ENCODE data around the gene SLC24A3.
A peak's percentile ranks its signal among the peaks of the same experiment; 100 is the strongest.

SLC24A3 gene

GRCh38 chr20:19212469-19212815 lies at the start of gene SLC24A3:
Gene SLC24A3 (plus strand): TSS chr20:19212642.
- no peak for DNase-seq

DNA sequence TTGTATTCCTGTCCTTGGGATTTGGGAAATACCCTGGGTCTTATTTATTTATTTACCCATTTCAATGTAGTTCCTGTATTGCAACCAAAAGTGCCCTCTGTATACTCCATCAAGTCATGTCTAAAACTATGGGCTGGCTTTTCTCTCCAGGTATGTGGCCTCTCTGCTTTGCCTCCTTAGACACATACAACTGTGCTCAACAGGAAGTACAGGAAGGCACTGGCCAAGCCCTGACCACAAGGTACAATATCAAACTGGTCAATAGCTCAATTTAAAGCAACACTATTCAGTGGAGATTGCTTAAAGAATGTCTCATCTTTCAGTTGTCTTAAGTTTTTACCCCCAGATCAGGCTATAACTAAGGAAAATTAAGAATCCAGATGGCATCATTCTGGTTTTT lies 42.3 kb upstream of the SLC24A3 start:
- no peak for DNase-seq

GRCh38 chr20:19172637-19173036 lies 39.8 kb upstream of the SLC24A3 start:
- no peak for DNase-seq

GRCh38 chr20:19176470-19177052 lies 35.9 kb upstream of the SLC24A3 start:
- no peak for DNase-seq

DNA sequence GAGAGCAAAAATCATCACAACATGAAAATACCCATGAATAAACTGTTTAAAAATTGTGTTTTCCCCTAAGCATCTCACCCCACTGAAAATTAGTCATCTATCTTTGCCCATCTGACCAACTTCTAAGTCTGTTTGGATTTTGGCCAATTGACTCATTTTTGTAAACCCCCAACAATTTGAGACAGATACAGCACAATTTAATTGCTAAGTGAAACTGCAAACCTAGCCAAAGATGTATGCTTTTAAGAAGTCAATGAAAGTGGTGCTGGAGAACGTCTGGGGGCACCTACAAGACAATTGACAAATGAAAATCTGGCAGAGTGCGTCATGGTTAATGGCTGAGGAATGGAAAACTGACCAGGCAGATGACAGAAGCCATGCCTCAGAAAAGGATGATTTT lies 30.9 kb upstream of the SLC24A3 start:
- DNase-seq: no peak

GRCh38 chr20:19185083-19185482 lies 27.4 kb upstream of the SLC24A3 start:
- DNase-seq: no peak

DNA sequence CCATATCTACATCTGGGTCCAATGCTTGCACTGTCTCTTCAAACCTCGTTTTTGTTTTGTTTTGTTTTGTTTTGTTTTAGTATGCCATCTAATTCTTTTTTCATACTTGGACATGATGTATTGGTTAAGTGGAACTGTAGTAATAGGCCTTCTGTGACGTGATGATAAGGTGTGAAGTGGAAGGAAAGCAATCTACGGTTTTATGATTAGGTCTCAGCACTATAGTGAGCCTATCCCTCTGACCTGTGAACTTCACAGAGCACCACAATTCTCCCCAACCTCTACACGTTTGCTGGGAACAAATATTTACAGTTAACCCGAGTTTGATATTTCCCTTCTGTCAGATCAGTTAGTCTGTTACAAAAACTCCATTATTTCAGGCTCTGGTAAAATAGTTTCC lies 19.1 kb upstream of the SLC24A3 start:
- no peak for DNase-seq

DNA sequence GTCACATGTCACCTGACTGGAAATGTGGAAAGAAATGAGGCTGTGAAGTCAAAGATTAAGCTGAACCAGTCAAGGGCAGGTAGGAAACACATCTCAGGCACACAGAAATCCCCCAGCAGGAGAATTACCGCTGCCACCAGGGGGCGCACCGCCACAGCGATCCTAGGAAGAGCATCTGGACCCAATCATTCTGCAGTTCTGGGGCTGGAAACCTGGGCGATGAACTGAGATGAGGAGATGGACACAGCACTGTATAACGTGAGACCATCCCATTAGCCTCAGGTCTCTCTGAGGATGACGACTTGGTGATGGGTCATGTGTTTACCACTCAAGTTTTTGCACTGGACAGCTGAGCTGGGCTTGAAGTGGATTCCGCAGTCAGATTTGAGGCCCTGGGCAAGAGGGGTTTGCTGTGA lies 6.5 kb upstream of the SLC24A3 start:
- DNase-seq: peak; percentile 38

DNA sequence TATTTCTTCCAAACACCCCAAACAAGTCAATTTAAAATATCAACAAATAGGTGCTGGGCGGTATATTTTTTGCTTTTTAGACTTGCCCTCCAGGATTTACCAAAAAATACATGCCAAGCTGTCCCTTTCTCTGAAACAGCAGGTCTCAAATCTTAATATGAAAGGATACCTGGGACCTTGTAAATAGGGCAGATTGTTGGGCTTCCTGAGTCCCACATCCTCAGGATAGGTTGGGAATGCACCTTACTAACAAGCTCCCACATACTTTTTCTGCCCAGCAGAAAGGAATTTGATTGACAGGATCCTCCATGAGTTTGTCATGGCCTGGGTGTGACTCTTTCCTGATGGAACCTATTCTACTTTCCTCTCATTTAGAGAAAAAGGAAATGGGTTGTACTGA lies 4.9 kb upstream of the SLC24A3 start:
- DNase-seq: no peak

DNA sequence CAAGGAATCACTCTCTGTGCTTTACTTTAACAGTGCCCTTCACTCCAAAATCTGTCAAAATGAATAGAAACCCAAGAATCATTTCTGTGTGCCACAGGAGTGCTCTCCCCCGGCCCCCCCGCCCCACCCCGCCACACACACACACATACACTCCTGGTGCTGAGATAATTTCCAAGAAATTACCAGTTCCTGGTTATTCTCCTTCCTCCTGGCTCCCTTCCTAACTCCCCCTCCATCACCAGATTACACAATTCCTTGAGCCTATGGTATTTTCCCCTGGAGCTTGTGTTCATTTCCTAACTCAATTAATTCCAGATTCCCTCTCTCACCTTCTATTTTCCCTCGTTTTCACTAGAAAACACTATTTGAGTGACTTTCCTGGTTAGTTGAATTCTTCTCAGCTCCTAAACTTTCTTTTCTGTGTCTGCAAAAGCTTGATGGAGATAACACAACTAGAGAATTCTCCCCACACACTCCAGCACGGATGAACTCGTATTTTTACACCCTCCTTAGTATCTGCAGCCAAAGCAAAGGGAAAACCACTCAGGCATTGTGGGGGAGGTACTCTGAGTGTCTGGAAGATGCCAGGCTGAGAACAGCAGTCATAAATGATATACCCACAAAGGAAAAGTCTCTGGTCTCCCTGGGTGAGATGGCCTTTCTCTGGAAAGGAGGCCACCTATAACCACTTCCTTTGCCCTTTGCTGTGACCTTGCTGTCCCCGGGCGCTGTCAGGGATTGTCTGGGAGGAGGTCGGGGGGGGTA lies 1.9 kb upstream of the SLC24A3 start:
- DNase-seq: no peak

GRCh38 chr20:19211252-19211651 lies 1.2 kb upstream of the SLC24A3 start:
- DNase-seq: no peak

- DNase-seq: peak; percentile 11
Measured at GRCh38 chr20:19211661-19212468, 577 bp upstream of the SLC24A3 start.

DNA sequence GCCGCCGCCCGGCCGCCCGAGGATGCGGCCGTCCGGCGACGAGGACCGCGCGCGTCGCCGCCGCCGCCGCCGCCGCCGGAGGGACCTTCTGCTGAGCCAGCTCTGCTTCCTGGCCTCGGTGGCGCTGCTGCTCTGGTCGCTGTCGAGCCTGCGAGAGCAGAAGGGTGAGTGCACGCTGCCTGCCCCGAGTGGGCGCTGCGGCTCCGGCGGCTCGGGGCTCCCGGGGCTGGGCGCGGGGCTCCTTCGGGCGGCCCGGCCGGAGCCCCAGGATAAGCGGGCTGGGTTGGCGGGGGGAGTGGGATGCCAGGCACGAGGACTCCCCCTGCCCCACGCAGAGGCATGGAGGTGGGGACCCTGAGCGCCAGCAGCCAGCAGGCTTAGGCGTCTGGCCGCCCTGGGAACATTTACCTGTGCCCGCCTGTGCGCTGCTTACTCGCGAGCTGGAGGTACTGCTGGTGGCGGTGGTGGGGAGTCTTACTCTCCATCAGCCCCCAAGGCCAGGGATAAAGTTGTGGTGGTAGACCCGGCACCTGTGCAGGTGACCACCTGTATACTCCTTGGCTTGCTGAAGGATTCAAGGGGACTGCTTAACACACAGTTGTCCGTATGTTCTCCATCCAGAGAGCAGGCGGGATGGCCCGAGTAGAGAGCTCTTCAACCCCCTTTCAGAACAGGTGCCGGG lies 520 bp downstream of the SLC24A3 start:
- peak; percentile 13 for DNase-seq

DNA sequence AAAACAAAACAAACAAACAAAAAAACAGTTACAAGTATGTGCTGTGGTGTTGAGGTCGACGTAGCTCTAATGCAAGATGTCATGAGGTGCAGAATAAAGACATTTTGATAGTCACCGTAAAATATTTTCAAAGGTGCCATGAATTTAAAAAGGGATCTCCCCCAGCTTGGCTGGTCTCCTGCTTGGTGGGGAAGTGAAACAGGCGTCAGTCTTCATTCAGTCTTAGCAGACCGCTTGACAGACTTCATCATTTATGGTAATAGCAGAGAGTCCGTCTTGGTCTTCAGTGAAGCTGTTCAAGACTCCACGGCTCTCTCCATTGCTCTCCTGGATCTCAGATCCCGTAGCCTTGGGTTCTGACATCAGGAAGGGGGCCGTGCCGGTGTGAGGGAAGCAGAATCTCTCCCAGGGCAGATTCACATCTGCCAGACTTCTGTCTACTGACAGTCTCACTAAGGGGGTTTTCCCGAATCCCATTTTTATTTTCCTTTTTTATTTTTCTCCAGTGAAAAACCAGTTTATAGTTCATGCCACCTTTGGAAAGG lies 1.6 kb downstream of the SLC24A3 start:
- no peak for DNase-seq

- DNase-seq: no peak
Measured at GRCh38 chr20:19218411-19218810, 6.0 kb downstream of the SLC24A3 start.

DNA sequence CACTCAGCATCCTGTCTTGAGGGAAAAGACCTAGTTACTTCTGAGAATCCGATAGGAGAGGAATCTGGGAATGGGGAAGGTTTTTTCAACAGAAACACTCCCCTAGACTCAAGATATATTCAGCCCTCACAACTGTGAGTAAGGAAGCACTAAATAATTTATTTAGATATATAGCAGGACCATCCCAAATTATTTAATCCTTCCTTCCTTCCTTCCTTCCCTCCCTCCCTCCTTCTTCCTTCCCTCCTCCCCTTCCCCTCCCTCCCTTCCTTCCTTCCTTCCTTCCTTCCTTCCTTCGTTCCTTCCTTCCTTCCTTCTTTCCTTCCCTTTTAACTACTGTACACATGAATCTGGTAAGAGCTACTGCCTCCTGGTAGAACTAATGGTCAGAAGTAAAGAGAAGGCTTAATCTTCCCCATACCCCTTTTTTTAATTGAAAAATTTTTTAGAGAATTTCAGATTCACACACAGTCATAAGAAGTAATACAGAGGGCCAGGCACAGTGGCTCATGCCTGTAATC lies 10.1 kb downstream of the SLC24A3 start:
- no peak for DNase-seq

DNA sequence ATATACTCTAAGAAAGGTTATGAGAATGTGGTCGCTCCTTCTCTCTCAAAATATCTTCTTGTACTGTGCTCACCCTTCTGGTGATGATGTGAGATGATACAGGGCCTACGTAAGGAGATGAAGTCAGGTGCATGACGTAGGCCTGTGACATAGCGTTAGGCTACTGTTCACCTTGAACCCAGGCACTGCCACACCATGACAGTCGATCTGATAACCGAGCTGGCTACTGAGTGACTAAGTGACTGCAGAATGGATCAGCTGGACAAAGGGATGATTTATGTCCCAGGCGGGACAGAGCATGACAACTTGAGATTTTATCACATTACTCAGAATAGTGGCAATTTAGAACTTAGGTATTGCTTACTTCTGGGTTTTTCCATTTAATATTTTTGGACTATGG lies 11.2 kb downstream of the SLC24A3 start:
- no peak for DNase-seq

- DNase-seq: no peak
Measured at GRCh38 chr20:19231359-19232035, 19.1 kb downstream of the SLC24A3 start.

DNA sequence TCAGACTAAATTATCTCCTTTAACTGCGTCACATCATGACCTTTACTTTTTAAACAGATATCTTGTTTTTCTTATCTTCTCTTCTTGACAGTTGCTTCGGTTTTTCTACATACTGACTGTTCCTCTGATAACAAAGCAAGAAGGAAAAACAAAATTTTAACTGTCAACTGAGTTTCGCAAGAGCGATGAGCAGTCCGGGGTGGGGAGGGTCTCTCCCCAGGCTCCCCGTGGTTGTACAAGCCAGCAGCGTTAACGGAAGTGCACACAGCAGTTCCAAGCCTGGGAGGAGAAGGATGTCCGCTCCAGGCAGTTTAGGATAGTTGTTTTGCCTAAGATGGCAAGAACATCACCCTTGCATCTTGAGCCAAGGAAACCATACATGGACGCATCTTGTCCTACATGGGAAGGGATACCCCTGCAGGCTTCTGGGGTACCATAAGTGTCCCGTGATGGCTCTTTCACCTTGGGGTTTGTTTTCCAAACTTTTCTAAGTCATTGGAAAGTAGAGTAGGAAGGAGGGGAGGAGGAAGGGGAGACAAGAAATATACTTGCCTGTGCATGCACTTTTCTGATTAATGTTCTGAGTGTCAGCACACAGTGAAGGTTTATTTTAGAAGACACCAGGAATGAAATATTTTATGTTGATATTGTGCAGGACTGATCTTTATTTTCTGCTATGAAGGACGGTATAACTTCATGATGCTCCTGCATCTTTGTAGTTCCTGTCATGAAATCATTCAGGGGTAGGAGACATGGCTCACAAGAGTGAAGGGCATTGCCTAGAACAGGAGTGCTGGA lies 20.8 kb downstream of the SLC24A3 start:
- no peak for DNase-seq

GRCh38 chr20:19236371-19237055 lies 24.1 kb downstream of the SLC24A3 start:
- DNase-seq: no peak

DNA sequence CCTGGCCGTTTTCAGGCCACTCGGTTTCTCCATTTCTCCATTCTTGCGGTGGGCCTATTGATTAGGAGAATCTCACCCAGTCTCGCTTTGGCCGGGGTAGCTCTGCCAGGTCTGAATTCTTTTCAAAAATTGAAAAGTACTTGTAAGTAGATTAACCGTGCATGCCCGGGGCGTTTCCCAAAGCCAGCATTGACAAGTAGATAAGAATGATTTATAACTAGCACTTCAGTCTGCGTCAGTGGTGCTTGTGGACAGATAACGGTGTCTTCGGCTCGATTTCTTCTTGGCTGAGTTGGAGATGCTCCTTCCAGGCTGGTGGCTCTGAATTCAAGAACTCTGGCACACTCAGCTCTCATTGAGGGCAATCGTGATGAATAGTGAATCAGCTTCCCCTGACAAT lies 29.0 kb downstream of the SLC24A3 start:
- DNase-seq: no peak

All from NCI-H1694 (cell line).